HL-60 (cell line): ENCODE results near the gene EOLA1.

ENCODE experiments used
- DNase-seq, 2 experiments: peaks; one replicate each; pipeline ENCODE4 v3.0.0-alpha.2; 2010 to 2020; ENCODE audit warnings: low read depth in 1 of 2, low spot score in 1 of 2
- H3K27ac ChIP-seq: fragments of 250-450 bp; sonication (Bioruptor Pico); replicated peaks from 2 replicates; pipeline ENCODE4 v1.5.1; 2020; ENCODE audit warnings: mild to moderate bottlenecking, moderate library complexity
- H3K27me3 ChIP-seq: fragments of 250-450 bp; sonication (Bioruptor Pico); 2 replicates; pipeline ENCODE4 v1.5.1; 2021; ENCODE audit warnings: mild to moderate bottlenecking, moderate library complexity; ENCODE audit not compliant: insufficient read depth, poor library complexity, severe bottlenecking
- H3K4me3 ChIP-seq: replicated peaks from 2 replicates; pipeline ENCODE4 v1.5.1; 2011; ENCODE audit warnings: mild to moderate bottlenecking, control low read depth, low read length; ENCODE audit not compliant: insufficient read depth
- GABPA ChIP-seq: IDR thresholded peaks from 2 replicates; pipeline ENCODE4 v1.6.1; 2012; ENCODE audit warnings: low read depth
- POLR2AphosphoS5 ChIP-seq: IDR thresholded peaks from 2 replicates; pipeline ENCODE4 v1.6.1; 2012; ENCODE audit warnings: low read depth
- SPI1 ChIP-seq: IDR thresholded peaks from 2 replicates; pipeline ENCODE4 v1.6.1; 2012; ENCODE audit warnings: low read depth, mild to moderate bottlenecking, borderline replicate concordance
- TF ChIP-seq, protein P1 (sequence below): IDR thresholded peaks from 2 replicates; pipeline ENCODE4 v1.6.1; 2012; ENCODE audit warnings: low read depth; ENCODE audit not compliant: insufficient replicate concordance
- TF ChIP-seq, protein P2 (sequence below): IDR thresholded peaks from one replicate; pipeline ENCODE4 v1.5.1; 2011; ENCODE audit warnings: low read length, control low read depth, inconsistent platforms; ENCODE audit not compliant: insufficient read depth

EOLA1 gene

DNA sequence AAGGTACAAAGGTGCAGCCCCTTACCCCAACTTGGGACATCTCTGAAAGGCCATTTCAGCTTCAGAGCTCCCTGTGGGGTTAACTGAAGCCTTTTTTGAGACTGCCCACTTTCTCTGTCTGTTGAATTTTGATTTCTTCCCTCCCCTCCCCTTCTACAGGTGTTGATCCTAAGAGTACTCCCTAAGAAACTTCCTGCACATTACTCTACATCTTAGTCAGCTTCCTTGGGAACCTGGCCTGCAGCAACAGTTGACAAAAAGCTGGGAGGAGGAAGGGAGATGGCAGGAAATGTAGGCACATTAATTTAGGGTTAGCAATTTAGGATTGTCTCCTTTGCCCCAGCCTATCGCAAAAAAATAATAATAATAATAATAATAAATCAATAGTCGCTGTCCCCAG lies 34.5 kb upstream of the EOLA1 start:
- Histone ChIP-seq H3K27ac (no peak overlapping the region), H3K27me3 (no peaks in the 10 kb centered on the region), H3K4me3 (no peak overlapping the region)
- DNase-seq, result no peak
- TF ChIP-seq SPI1, result no peak
- TF ChIP-seq GABPA, result no peak

DNA sequence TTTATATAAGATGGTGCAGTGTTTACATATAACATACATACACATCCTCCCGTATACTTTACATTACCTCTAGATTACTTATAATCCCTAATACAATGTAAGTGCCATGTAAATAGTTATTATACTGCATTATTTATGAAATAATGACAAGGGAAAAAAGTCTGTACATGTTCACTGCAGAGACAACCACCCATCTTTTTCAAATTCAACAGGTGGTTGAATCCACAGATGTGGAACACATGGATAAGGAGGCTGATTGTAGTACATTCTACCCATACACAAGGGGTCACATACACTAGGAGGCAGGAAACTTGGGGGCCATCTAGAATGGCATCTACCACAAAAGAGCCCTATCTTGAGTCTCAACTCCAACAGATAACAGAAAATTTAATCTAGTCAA lies 32.3 kb upstream of the EOLA1 start:
- TF ChIP-seq, protein P1, sequence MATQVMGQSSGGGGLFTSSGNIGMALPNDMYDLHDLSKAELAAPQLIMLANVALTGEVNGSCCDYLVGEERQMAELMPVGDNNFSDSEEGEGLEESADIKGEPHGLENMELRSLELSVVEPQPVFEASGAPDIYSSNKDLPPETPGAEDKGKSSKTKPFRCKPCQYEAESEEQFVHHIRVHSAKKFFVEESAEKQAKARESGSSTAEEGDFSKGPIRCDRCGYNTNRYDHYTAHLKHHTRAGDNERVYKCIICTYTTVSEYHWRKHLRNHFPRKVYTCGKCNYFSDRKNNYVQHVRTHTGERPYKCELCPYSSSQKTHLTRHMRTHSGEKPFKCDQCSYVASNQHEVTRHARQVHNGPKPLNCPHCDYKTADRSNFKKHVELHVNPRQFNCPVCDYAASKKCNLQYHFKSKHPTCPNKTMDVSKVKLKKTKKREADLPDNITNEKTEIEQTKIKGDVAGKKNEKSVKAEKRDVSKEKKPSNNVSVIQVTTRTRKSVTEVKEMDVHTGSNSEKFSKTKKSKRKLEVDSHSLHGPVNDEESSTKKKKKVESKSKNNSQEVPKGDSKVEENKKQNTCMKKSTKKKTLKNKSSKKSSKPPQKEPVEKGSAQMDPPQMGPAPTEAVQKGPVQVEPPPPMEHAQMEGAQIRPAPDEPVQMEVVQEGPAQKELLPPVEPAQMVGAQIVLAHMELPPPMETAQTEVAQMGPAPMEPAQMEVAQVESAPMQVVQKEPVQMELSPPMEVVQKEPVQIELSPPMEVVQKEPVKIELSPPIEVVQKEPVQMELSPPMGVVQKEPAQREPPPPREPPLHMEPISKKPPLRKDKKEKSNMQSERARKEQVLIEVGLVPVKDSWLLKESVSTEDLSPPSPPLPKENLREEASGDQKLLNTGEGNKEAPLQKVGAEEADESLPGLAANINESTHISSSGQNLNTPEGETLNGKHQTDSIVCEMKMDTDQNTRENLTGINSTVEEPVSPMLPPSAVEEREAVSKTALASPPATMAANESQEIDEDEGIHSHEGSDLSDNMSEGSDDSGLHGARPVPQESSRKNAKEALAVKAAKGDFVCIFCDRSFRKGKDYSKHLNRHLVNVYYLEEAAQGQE, result no peak
- TF ChIP-seq, protein P2, sequence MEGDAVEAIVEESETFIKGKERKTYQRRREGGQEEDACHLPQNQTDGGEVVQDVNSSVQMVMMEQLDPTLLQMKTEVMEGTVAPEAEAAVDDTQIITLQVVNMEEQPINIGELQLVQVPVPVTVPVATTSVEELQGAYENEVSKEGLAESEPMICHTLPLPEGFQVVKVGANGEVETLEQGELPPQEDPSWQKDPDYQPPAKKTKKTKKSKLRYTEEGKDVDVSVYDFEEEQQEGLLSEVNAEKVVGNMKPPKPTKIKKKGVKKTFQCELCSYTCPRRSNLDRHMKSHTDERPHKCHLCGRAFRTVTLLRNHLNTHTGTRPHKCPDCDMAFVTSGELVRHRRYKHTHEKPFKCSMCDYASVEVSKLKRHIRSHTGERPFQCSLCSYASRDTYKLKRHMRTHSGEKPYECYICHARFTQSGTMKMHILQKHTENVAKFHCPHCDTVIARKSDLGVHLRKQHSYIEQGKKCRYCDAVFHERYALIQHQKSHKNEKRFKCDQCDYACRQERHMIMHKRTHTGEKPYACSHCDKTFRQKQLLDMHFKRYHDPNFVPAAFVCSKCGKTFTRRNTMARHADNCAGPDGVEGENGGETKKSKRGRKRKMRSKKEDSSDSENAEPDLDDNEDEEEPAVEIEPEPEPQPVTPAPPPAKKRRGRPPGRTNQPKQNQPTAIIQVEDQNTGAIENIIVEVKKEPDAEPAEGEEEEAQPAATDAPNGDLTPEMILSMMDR, result no peak
- no peak for TF ChIP-seq POLR2AphosphoS5
- TF ChIP-seq SPI1, result no peak
- no peak for TF ChIP-seq GABPA
- H3K4me3 ChIP-seq, result no peak overlapping the region
- DNase-seq, result no peak
- no peak overlapping the region for H3K27ac ChIP-seq
- H3K27me3 ChIP-seq, result no peaks in the 10 kb centered on the region

DNA sequence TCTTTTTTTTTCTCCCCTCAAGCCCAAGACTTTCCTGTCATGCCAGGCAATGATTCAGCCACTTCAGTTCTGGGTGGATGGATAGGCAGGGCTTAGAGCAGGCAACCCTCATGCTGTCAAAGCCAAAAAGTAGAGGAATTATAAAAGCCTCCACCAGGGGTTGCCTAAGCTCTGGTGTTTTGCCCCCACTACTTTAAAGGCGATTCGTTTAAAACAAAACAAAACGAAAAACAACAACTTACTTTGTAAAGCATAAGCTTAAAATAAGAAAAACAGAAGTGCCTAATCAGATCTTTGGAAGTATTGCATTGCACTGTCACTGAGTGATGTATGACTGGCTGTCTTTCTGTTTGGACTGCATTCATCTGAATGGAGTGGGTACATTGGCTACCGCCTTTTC lies 30.4 kb upstream of the EOLA1 start:
- H3K4me3 ChIP-seq, result no peak overlapping the region
- H3K27me3 ChIP-seq, result no peaks in the 10 kb centered on the region
- DNase-seq, result no peak
- TF ChIP-seq SPI1 (no peak), GABPA (no peak), POLR2AphosphoS5 (no peak)
- TF ChIP-seq, protein P2, result no peak
- TF ChIP-seq, protein P1, result no peak
- H3K27ac ChIP-seq, result no peak overlapping the region

DNA sequence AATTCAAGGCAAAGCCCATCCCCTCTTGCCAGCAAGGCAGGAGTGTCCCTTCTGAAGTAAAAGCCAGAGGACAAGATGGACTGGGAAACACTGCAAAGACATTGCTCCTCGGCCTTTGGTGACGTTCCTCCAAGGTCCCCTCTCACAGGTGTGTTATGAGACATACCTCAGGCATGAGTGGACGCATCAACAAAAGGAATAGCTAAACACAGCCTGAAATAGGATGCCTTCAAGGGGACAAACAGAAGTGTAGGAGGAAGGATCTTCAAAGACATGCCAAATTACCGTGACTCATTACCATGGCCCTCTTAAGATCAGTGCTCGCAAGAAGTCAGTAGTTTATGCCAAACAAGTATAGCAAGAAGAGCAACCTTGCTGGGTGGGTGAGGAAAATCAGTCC lies 29.7 kb upstream of the EOLA1 start:
- no peak for DNase-seq
- TF ChIP-seq, protein P1, result no peak
- TF ChIP-seq SPI1, result no peak
- no peak for TF ChIP-seq GABPA
- TF ChIP-seq, protein P2, result no peak
- TF ChIP-seq POLR2AphosphoS5, result no peak
- Histone ChIP-seq H3K27ac (no peak overlapping the region), H3K4me3 (no peak overlapping the region), H3K27me3 (no peaks in the 10 kb centered on the region)
